Stimulated activated CD4-positive, alpha-beta T cell treated with anti-CD3 and anti-CD28 coated beads, Interleukin-12 subunit alpha, Interleukin-12 subunit beta, amount 100 ng/mL, for 24 hours (primary cell): ENCODE results near the gene TMEM168.
"Not testable (repeated sequence)": the region's sequence is repeated elsewhere in the genome, so short reads cannot be mapped to it uniquely, and the experiment has no call there.

Source experiments
- DNase-seq, 2 experiments: peaks; one replicate each; pipeline ENCODE4 v3.0.0-alpha.2; 2020; ENCODE audit warnings: low read depth in 2 of 2

The TMEM168 gene

DNA sequence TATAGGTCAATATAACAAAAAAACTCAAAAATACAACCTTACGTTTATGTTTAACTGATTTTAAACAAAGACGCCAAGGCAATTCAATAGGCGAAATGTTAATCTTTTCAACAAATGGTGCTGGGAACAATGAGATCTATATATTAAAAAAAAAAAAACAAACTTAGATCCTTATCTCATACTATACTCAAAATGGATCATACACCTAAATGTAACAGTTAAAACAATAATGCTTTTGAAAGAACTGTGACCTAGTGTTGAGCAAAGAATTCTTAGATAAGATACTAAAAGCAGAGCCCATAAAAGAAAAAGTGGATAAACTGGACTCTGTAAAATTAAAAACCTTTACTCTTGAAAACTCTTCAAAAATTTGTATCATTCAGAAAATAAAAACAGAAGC, 8.6 kb downstream of the TMEM168 start:
- no peak for DNase-seq

DNA sequence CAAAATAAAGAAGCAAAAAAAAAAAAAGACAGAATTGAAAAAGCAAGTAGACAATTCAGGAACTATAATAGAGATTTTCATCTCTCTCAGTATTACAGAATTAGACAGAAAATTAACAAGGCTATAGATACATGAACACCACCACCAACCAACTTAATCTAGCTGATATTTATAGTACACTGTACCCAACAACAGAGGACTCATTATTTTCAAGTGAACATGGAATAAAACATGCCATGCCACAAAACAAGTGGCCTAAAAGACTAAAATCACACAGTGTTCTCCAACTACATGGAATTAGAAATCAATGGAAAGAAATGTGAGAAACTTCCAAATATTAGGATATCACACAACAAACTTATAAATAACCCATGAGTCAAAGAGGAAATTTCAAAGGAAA, 9.1 kb downstream of the TMEM168 start:
- no peak for DNase-seq

DNA sequence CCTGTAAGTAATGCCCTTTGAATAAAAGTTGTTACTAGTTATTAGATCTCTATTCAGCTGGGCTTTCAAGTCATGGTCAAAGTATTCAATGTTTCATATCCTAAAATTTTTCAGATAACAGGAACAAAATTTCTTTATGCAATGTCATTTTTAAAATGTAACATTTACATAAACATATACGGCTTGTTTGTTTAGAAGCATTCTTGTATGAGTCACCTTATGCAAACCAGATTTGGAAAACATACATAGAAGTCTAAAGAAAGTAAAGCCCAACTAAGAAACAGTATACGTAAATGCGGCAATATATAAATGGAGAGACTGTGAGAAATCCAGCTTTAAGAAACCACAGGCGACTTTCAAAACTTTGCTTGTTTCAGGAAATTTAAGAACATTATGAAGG, 10.5 kb downstream of the TMEM168 start:
- no peak for DNase-seq

DNA sequence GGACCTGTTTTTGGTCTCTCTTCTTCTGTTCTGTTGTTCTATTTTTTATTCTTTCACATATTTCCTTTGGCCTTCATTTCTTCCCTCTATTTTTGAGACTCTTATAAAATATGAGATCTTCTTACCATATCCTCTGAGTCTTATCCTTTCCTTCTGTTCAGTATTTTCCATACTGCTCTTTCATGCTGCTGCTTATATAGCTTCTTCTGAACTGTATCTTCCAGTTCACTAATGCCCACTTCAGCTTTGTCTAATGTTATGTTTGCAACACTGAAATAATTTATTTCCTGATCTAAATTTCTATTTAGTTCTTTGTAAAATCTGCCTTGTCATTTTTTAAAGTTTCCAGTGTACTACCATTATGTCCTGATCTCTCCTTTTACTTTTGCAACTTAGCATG, 12.8 kb downstream of the TMEM168 start:
- DNase-seq: no peak

DNA sequence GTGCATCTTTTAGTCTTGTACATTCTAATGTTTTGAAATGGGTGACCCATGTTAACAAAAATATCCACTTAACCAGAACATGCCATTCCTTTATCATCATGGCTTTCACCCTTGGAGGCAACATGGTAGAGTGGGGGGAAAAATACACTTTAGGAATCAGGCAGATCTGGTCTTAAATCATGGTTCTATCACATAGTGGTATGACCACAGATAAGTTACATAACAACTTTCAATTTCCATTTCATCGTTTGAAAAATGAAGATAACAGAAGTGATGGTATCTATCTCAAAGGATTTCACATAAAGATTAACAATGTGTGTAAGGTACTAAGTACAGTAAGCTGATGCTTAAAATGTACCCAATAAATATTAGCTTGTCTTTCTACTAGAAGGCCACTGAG, 19.0 kb downstream of the TMEM168 start:
- no peak for DNase-seq

DNA sequence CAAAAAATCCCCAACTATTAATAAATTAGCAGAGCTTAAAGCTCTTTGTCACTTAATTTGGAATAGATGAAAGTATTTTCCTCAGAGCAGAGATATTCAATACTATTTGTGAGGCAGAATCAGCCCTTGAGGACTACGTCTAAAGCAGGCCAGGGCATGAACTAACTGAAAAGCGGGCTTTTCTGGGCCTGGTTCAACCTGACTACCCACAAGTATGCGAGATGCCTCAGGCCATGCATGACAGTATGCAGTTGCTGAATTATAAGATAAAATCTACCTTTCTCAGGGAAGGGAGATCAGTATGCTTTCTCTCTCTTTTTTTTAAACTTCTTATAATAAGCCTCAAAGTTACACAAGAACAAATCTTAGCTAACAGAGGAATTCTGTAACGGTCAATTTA, 20.1 kb downstream of the TMEM168 start:
- DNase-seq: no peak

DNA sequence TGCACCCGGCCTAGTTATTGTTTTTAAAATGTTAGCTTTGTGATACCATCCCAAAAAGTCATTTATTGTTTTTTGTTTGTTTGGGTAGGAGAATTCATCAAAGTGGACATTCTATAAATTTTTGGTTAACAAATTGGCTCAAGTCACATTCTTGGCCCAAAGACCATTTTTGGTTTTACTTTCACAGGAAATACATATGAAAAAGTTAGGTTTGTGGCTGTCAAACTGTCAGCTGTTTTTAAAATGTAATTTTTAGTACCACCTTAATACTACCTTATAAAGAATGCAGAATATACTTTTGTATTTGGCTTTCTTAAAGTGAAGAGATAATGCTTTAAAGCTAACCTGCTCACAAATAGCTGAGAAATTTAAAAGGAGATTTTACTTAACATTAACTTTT, 25.1 kb downstream of the TMEM168 start:
- DNase-seq: no peak

DNA sequence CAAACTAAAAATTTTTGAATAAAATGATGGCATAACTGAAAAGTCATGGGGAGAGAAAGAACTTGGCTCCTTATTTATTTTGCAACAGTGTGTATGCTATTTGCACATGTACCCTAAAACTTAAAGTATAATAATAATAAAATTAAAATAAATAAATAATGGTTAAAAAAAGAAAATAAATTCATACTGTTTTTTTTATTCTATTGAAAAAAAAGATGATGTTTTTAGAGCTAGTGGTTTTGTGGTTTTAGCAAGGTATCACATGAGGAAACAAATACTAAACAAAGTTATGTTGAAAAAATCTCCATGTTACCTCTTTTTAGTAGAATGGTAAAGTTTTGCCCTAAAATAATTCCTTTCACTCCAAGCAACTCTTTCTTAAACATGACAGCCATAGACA, 26.2 kb downstream of the TMEM168 start:
- no peak for DNase-seq

DNA sequence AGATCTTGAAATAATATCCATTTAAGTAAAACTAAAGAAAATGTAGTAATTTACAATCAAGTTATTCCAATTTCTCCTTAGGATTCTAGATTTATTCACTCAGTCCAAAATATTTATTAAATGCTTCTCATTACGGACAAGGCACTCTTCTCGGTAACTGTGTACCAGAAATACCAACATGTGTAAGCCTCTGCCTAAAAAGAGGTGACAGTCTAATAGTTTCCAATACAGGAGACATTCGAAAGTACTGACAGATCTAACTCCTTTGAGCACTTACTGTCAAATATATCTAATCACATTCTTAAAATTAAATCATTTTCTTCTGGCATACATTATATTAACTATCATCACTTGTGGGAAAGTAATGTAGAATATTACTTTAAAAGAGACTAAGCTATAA, 26.9 kb downstream of the TMEM168 start:
- DNase-seq: no peak

DNA sequence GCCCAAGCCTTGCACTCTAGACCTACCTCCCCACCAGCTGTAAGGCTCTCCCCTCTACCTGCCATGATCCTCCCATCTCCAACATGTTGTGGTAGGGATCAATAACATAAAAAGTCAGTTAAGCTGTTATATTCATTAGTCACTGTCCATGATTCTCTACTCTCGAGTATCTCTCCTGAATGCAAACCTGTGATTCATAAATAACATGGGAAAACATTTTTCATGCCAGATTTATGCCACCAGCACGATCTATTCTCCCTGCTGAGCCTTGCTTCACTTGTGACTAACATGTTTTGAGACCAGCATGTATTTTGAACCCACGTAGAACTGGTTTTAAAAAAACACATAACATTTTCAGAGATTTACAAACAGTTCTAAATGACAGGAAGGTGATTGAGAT, 30.3 kb downstream of the TMEM168 start:
- no peak for DNase-seq

DNA sequence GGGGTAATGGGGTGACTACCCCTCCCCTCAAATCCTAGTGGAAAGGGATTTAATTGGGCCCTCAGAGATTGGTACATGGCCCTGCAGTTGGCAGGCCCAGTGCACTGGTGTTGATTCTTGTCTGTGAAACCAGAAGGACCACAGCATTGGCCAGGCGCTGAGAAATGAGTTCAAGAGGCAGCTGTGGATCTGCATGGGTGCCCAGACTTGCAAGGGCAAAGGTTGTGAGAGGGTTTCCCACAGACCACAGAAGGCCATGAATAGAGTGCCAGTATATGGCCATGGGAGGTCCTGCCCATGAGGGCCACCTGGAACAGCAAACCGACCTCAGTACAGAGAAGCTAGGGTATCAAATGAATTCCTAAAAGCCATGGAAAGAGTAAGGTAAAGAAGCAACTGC, 32.9 kb downstream of the TMEM168 start:
- no peak for DNase-seq

DNA sequence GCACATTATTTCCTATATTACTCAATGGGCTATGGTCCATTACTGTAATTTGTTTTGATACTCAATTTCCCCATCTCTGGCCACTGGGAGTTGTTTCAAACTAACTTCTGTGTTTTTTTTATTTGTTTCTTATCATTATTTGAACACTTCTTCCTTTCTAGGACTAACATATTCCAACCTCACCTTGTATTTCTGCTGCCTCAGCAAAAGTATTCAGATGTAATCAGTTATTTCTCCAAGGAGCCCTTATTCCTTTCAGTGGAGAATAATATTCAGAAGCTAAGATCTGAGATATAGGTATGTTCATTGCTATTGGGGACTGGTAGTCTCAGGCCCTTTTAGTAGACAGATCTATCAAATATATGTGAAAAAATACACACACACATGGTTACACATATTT, 36.9 kb downstream of the TMEM168 start:
- no peak for DNase-seq

DNA sequence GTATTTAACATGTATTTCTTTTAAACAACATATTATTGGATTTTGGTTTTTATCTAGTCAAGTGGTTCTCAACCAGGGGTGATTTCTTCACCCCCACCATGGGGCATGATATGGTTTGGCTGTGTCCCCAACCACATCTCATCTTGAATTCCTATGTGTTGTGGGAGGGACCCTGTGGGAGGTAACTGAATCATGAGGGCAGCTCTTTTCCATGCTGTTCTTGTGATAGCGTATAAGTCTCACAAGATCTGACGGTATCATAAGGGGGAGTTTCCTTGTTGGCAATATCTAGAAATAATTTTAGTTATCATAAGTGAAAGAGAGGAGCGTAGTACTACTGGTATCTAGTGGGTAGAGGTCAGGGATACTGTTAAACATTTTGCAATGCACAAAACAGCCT, 37.6 kb downstream of the TMEM168 start:
- DNase-seq: no peak

DNA sequence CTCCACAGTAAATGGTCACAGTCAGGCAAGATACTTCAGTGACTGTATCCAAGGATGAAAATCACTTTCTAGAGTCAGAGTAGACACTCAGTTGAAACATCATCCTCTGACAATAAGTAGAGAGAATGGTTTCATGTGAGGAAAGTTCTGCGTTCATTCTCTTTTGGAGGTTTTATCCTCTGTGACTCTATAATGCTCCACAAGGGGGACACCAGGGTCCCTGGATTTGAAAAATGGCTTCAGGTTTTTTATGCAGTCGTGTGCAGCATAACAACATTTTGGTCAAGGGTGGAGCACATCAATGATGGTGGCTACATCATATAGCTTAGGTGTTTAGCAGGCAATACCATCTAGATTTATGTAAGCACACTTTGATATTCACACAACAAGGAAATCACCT, 40.4 kb downstream of the TMEM168 start:
- DNase-seq: no peak

DNA sequence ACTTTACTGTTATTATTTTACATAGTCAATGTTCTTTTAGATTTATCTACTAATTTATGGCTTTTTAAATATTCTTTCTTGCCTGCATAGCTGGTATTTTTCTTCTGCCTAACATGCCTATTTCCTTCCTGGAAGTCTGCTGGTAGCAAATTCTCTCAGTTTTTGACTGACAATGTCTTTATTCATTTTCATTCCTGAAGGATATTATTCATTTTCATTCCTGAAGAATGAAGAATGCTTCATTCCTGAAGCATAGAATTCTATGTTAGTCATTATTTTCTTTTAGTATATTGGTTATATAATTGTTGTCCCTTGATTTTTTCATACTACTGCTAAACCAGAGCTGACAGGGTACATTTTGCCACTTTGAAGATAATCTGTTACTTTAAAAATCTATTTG, 41.8 kb downstream of the TMEM168 start:
- no peak for DNase-seq

DNA sequence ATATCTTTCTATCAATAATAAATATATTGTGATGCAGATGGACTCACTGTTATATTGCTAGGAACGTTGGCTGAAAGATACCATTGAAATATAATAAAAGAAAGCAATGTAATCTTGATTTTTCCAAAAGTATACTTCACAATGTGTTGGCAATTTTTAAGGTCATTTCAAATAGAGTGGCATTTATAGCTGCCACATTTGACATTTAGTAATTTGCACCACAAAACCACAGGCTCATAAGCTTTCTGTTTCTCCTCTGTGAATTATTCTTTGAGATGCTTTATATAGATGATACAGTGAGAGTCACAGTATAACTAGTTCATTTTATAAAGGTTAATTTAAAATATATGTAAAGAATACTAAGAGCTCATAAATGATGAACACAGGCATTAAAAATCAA, 44.6 kb downstream of the TMEM168 start:
- DNase-seq: no peak

DNA sequence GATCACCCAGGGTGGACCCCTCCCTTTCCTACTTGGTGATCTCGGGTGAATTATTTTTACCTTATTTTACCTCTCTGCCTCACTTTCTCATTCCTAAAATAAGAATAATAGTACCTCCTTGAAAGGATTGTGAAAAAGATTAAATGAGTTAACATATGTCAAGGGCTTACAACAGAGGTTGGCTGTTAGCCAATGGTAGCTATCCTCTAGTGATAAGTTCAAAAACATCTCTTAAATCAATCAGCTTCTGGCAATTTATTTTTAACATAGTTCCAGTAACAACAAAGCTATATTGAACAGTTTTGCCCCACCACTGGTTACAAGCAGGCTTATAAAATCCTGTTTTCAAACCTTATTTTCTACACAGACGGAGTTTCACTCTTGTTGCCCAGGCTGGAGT, 45.4 kb downstream of the TMEM168 start:
- DNase-seq: no peak

DNA sequence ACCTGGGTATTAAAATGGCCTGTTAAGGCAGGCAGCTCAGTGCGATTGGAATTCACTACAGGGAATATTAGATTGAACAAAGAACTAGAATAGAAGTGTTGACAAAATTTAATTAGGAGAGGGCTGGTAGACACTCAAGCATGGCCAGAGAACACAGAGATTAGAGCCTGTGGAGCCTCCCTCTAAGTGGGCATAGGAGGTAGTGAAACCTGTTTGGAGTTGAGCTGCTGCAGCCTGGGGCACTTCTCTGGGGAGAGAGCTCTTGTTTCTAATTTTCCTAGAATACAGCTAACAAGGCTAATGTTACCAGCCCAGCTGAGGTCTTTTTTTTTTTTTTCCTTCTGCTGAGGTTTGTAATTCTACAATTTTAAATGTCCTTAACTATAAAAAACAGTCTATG, 46.4 kb downstream of the TMEM168 start:
- no peak for DNase-seq

DNA sequence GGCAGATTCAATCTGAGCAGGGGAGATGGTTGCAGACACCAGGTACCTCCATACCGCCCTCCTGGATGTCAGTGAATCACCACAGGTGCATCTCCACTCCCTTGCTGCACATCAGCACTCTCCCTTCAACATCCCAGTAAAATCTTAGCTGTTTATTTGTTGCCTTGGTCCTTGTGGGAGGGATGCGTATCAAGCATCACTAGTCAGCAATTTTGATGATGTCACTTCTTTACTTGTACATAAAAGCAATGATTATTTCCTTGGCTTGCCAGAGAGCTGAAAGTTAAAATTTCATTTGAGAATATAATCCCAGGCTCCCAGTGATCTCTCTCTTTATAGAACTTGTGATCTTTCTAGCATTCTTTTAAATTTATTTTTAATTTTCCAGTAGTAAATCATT, 49.5 kb downstream of the TMEM168 start:
- DNase-seq: no peak

DNA sequence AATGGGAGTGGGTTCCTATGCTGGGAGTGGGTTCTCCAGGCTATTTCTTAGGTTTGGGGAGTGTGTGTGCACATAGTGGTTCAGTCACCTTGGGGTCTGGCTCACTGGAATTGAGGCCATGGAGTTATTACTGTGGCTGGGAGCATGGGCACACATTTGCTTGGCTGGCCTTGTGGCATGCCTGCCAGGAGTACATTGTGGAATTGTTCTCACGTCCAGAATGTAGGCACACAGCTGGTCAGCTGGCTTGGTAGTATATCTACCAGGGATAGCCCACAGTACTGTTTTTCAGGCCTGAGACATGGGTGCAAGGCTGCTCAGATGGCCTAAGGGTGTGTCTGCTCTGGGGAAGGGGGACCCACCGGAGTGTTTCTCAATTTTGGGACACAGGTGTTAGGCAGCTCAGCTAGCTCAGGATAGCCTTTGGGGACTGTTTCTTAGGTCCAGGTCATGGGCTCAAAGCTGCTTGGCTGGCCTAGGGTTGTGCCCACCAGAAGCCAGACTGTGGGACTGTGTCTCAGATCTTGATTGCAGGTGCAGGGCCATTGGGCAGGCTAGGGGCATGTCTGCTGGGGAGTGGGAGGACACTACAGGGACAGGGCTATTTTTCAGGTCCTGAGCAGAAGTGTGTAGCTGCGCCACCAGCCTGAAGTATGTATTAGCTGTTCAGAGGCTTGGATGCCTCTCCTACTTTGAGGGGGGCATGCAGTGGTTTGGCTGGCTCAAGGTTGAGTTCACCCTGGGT, 50.6 kb downstream of the TMEM168 start:
- DNase-seq: no peak

DNA sequence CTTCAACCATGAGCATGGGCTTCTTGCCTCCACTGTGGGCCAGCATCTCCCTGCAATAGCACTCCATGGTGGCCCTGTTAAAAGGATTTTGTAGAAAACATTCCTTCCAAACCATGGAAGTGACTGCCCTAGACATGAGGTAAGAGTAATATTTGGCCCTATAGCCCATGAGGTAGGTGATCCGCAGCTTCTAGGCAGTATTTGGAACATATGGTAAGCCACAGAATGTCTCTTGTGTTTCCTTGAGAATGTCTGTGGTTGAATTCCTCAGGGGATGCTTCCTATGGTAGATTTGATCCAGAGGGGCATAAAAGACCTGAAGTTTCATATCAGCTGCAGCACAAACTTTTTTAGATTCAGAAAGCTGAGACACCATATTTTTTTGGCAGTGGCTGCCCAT, 54.9 kb downstream of the TMEM168 start:
- no peak for DNase-seq

DNA sequence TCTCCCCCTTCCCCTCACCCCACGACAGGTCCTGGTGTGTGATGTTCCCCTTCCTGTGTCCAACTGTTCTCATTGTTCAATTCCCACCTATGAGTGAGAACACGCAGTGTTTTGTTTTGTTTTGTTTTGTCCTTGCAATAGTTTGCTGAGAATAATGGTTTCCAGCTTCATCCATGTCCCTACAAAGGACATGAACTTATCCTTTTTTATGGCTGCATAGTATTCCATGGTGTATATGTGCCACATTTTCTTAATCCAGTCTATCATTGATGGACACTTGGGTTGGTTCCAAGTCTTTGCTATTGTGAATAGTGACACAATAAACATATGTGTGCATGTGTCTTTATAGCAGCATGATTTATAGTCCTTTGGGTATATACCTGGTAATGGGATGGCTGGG, 58.9 kb downstream of the TMEM168 start:
- not testable (repeated sequence) for DNase-seq

DNA sequence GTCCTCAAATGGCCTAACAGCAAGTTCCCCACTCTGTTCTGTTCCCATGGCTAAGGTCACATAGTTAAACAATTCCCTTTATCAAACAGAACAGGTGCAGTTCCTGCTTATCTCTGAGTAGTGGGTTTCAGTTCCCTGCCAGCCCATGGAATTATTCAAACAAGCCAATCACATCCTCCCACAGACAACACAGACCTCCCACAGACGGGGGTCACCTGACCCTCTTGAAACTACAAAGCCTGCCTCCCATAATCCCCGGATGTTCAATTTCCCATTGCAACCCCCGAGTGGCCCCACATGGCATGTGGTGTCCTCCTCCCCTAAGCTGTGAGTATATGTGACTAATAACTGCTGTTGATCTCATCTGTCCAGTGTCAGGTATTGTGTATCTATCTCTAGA, 64.1 kb downstream of the TMEM168 start:
- DNase-seq: no peak

DNA sequence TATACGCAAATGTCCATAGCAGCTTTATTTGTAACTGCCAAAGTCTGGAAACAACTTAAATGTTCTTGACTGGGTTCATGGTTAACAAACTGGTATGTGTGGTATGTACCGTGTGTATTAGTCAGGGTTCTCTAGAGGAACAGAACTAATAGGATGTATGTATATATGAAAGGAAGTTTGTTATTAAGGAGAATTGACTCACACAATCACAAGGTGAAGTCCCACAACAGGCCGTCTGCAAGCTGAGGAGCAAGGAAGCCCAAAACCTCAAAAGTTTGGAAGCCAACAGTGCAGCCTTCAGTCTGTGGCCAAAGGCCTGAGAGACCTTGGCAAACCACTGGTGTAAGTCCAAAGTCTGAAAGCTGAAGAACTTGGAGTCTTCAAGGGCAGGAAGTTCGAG, 66.8 kb downstream of the TMEM168 start:
- DNase-seq: no peak
